SK-N-SH treated with all-trans-retinoic acid at 6 μM for 48 hours (cell line): ENCODE results near the gene OSGEPL1.

ENCODE experiments used
- OSR1 ChIP-seq: fragments of 250-450 bp; sonication (Bioruptor Pico); IDR thresholded peaks from 2 replicates; pipeline ENCODE4 v1.8.0; 2022; ENCODE audit warnings: moderate library complexity, mild to moderate bottlenecking, inconsistent platforms
- TCF4 ChIP-seq: fragments of 250-450 bp; sonication (Bioruptor Pico); IDR thresholded peaks from 2 replicates; pipeline ENCODE4 v1.8.0; 2021; ENCODE audit warnings: mild to moderate bottlenecking, moderate library complexity, borderline replicate concordance
- ZC3H10 ChIP-seq: fragments of 250-450 bp; sonication (Bioruptor Pico); IDR thresholded peaks from 2 replicates; pipeline ENCODE4 v1.5.1; 2021; ENCODE audit warnings: mild to moderate bottlenecking, moderate library complexity
- ZNF70 ChIP-seq: fragments of 450-650 bp; formaldehyde crosslinking; IDR thresholded peaks from 2 replicates; pipeline ENCODE4 v1.5.0; 2020; ENCODE audit warnings: mild to moderate bottlenecking, moderate library complexity
- TF ChIP-seq, protein P1 (sequence below): fragments of 250-450 bp; sonication (Bioruptor Pico); IDR thresholded peaks from 2 replicates; pipeline ENCODE4 v1.8.0; 2020; ENCODE audit warnings: mild to moderate bottlenecking, moderate library complexity, borderline replicate concordance

DNA sequence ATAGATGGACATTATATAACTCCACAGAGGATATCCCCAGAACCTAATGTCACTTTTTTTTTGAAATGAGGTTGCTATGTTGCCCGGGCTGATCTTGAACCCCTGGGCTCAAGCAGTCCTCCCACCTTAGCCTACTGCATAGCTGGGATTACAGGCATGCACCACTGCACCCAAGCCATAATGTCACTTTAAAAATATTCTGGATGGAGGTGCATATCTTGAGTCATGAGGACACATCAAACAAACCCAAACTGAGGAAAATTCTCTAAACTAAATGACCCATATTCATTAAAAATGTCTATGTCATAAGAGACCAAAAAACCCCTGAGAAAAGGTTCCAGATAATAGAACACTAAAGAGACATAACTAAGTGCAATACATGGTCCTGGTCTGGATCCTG, 36.3 kb downstream of the OSGEPL1 start:
- TF ChIP-seq TCF4 (CRISPR knock-in tag) (no peak), OSR1 (CRISPR knock-in tag) (no peak), ZC3H10 (CRISPR knock-in tag) (no peak), ZNF70 (CRISPR knock-in tag) (no peak)
- TF ChIP-seq, protein P1, sequence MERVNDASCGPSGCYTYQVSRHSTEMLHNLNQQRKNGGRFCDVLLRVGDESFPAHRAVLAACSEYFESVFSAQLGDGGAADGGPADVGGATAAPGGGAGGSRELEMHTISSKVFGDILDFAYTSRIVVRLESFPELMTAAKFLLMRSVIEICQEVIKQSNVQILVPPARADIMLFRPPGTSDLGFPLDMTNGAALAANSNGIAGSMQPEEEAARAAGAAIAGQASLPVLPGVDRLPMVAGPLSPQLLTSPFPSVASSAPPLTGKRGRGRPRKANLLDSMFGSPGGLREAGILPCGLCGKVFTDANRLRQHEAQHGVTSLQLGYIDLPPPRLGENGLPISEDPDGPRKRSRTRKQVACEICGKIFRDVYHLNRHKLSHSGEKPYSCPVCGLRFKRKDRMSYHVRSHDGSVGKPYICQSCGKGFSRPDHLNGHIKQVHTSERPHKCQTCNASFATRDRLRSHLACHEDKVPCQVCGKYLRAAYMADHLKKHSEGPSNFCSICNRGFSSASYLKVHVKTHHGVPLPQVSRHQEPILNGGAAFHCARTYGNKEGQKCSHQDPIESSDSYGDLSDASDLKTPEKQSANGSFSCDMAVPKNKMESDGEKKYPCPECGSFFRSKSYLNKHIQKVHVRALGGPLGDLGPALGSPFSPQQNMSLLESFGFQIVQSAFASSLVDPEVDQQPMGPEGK (CRISPR knock-in tag) = no peak
